NCI-H2029 treated with DMSO at 0.1 percent for 48 hours (cell line): ENCODE data around the gene ZBED1.
"Not testable (repeated sequence)": the region's sequence is repeated elsewhere in the genome, so short reads cannot be mapped to it uniquely, and the experiment has no call there.

Experiments
- DNase-seq: peaks from one replicate; lab custom pipeline; 2025; lab: John Stamatoyannopoulos, UW

The ZBED1 gene

DNA sequence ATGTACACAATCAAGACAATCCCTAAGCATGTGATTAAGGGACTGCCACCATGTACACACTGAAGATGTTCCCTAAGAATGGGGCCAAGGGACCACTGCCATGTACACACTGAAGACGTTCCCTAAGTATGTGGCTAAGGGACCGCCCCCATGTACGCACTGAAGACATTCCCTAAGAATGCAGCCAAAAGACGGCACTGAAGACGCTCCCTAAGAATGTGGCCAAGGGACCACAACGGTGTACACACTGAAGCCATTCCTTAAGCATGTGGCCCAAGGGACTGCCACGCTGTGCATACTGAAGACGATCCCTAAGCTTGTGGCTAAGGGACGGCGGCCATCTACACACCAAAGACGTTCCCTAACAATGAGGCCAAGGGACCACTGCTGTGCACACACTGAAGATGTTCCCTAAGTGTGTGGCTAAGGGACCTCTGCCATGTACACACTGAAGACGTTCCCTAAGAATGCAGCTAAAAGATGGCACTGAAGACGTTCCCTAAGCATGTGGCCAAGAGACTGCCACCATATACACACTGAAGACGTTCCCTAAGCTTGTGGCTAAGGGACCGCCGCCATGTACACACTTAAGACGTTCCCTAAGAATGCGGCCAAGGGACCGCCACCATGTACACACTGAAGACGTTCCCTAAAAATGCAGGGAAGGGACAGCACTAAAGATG lies 26.4 kb downstream of the ZBED1 start:
- DNase-seq = no peak

DNA sequence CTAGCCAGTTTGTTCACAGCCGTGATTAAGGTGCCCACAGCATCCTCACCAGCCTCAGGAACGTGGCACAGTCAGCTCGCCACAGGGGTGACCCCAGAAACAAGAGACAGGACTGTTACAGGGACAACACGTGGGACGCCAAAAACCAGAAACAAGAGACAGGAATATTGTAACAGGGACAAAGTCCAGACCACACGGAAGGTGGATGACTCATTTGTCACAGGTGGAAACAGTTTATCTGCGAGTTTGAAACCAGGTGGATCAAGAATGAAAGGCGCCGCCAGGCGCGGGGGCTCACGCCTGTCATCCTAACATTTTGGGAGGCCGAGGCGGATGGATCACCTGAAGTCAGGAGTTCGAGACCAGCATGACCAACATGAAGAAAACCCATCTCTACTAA lies 27.7 kb downstream of the ZBED1 start:
- not testable (repeated sequence) for DNase-seq

DNA sequence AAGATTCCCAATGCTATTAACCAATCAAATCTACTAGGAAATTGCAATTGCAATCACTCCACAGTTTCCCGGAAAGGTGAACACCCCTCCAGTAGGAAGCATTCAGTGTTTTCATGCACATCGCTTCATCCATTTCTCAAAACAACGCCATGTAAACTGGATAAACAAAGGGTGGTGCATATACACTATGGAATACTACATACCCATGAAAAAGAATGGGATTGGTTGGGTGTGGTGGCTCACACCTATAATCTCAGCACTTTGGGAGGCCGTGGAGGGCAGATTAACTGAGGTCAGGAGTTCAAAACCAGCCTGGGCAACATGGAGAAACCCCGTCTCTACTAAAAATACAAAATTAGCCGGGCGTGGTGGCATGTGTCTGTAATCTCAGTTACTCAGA lies 29.1 kb downstream of the ZBED1 start:
- no peak for DNase-seq

DNA sequence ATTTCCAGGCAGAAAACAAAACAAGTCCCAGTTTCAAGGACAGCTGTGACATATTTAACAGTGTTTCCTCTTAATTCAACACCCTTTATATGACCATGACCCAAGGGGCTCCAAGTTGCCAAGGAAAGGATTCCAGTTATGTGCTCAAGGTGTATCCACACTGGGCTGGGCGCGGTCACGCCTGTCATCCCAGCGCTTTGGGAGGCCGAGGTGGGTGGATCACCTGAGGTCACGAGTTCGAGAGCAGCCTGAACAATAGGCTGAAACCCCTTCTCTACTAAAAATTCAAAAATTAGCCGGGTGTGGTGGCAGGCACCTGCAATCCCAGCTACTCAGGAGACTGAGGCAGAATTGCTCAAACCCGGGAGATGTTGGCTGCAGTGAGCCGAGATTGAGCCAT lies 29.6 kb downstream of the ZBED1 start:
- DNase-seq = not testable (repeated sequence)

DNA sequence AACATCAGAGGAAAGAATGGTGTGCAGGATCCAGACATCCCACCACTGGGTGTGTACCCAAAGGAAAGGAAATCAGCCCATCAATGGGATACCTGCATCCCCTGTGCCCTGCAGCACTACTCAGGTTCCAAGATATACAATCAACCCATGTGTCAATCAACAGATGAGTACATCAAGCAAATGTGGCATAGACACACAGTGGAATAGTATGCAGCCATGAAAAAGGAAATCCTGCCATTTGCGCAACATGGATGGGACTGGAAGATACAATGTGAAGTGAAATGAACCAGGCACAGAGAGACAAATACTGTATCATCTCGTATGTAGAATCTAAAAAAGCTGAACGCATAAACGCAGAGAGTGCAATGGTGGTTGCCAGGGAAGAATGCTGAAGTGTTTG lies 30.9 kb downstream of the ZBED1 start:
- DNase-seq = not testable (repeated sequence)

DNA sequence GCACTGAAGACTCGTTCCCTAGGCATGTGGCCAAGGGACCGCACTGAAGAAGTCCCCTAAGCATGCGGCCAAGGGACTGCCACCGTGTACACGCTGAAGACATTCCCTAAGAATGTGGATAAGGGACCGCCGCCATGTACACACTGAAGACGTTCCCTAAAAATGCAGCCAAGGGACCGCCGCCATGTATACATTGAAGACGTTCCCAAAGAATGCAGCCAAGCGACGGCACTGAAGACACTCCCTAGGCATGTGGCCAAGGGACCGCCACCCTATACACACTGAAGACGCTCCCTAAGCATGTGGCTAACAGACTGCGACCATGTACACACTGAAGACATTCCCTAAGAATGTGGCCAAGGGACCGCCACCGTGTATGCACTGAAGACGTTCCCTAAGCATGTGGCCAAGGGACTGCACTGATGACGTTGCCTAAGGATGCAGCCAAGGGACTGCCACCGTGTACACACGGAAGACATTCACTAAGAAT lies 31.5 kb downstream of the ZBED1 start:
- DNase-seq = no peak

DNA sequence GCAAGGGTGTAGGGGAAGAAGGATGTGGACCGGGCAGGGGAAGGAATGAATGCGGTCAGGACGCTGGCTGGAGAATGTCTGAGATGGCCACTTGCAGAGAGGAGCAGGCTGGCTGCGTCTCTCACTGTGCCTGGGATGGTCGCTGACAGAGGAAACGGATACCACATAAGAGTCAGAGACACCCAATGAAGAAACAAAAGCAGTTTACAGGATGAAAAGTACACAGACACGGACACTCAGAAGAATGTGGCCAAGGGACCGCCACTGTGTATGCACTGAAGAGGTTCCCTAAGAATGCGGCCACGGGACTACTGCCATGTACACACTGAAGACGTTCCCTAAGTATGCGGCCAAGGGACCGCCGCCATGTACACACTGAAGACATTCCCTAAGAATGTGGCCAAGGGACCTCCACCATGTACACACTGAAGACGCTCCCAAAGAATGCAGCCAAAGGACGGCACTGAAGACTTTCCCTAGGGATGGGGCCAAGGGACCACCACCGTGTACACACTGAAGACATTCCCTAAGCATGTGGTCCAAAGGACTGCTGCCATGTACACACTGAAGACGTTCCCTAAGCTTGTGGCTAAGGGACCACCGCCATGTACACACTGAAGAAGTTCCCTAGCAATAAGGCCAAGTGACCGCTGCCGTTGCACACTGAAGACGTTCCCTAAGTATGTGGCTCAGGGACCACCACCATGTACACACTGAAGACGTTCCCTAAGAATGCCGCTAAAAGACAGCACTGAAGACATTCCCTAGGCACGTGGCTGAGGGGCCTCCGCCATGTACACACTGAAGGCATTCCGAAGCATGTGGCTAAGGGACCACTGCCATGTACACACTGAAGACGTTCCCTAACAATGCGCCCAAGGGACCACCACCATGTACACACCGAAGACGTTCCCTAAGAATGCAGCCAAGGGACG lies 32.2 kb downstream of the ZBED1 start:
- DNase-seq = no peak

DNA sequence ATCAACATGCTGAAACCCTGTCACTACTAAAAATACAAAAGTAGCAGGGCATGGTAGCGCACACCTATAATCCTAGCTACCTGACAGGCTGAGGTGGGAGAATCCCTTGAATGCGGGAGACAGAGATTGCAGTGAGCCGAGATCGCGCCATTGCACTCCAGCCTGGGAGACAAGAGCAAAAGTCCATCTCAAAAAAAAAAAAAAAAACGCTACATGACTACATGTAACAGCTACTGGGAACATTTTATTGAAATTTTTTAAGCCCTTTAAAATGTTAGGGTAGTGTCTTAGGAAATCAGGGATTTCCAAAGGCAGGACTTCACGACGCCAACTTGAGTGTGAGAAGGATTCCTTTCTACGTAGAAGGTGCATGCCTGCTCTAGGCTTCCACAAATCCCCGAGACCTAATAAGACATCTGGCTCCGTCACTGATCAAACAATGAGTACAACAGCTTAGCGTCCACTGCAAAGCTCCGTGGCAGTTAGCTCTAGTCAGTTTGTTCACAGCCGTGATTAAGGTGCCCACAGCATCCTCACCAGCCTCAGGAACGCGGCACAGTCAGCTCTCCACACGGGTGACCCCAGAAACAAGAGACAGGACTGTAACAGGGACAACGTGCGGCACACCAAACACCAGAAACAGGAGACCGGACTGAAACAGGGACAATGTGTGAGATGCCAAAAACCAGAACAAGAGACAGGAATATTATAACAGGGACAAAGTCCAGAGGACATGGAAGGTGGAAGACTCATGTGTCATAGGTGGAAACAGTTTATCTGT lies 33.7 kb downstream of the ZBED1 start:
- no peak for DNase-seq

DNA sequence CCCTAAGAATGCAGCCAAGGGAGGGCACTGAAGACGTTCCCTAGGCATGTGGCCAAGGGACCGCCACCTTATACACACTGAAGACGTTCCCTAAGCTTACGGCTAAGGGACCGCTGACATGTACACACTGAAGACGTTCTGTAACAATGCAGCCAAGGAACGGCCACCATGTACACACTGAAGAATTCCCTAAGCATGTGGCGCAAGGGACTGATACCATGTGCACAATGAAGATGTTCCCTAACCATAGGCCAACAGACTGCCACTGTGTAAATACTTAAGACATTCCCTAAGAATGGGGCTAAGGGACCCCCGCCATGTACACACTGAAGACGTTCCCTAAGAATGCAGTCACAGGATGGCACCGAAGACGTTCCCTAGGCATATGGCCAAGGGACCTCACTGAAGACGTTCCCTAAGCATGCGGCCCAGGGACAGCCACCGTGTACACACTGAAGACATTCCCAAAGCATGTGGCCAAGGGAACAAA lies 36.1 kb downstream of the ZBED1 start:
- DNase-seq = no peak

DNA sequence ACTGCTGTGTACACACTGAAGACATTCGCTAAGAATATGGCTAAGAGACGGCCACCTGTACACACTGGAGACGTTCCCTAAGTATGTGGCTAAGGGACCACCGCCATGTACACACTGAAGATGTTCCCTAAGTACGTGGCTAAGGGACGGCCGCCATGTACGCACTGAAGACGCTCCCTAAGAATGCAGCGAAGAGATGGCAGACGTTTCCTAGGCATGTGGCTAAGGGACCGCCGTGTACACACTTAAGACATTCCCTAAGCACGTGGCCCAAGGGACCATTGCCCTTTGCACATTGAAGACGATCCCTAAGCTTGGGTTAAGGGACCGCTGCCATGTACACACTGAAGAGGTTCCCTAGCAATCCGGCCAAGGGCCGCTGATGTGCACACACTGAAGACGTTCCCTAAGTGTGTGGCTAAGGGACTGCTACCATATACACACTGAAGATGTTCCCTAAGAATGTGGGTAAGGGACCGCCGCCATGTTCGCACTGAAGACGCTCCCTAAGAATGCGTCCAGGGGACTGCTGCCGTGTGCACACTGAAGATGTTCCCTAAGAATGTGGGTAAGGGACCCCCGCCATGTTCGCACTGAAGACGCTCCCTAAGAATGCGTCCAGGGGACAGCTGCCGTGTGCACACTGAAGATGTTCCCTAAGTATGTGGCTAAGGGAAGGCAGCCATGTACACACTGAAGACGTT lies 36.7 kb downstream of the ZBED1 start:
- no peak for DNase-seq

DNA sequence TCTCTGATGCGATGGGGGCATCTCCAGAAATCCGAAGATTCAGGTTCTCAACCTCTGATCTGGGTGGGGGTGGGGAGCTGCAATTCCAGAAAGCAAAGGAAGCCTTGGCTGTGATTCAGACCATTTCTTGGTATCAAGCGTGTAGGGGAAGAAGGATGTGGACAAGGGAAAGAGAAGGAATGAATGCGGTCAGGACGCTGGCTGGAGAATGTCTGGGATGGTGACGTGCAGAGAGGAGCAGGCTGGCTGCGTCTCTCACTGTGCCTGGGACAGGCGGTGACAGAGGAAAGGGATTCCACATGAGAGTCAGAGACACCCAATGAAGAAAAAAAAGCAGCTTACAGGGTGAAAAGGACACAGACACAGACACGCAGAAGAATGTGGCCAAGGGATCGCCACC lies 37.3 kb downstream of the ZBED1 start:
- not testable (repeated sequence) for DNase-seq

DNA sequence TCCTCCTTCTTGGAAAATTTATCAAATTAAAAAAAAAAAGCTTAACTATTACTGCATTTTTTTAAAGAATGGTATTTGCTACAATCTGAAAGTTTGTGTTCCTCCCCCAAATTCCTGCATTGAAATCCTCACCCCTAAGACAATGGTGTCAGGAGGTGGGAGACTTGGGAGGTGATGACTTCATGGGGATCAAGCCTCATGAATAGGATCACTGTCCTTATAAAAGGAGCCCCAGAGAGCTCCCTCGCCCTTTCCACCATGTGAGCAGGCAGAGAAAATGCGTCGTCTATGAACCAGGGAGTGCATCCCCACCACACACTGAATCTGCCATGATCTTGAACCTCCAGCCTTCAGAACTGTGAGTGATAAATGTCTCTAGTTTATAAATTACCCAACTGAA lies 38.0 kb downstream of the ZBED1 start:
- DNase-seq = no peak

DNA sequence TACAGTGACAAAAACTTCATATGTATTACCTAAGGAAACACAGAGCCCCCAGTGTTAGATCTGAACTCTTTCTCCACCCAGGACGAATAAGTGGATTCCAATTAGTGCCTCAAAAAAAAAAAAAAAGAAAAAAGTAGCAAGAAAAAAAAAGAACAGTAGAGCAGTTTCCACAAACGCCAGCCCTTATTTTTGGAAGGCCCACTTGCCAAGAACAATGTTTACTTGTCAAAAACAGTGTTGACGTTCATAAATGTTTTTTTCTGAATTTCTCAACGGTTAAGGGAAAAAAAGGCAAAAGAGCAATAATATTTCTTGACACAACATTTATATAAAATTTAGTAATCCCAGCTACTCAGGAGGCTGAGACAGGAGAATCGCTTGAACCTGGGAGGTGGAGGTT lies 38.7 kb downstream of the ZBED1 start:
- no peak for DNase-seq

DNA sequence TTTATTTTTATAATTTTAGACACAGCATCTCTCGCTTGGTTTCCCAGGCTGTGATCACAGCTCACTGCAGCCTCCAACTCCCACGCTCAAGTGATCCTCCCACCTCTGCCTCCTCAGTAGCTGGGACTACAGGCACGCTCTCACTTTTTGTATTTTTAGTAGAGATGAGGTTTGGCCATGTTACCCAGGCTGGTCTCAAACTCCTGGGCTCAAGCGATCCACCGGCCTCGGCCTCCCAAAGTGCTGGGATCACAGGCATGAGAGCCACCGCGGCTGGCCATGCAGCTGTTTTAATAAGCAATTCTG lies 39.1 kb downstream of the ZBED1 start:
- DNase-seq = no peak

DNA sequence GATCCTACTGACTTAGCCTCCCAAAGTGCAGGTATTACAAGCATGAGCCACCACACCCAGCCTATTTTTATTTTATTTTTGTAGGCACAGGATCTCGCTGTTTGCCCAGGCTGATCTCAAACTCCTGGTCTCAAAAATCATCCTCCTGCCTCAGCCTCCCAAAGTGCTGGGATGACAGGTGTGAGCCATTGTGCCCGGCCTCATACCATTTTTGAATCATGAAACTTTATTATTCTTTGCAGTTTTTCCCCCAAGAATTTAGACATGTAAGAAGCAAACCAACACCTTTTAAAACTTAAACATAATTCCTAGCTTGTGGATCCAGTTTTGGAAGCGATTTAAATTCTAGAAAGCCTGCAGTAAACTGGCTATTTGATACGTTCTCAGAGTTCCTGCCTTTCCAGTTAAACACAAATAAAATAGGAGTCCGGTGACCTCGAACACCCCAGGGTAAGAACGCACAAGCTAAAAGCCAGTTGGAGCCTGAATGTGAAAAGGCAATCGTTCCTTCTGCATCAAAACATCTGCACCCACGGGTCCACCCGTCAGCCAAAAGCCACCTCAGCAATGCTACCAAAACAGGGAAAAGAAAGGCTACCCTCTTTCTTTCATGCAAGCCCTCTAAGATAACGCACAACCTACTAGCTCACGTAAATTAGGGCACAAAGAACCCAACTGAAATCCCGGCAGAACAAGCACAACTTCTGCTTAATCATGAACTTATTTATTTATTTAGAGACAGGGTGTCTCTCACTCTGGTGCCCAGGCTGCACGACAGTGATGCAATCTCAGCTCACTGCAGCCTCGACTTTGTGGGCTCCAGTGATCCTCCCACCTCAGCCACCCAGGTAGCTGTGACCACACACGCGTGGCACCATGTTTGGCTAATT lies 39.7 kb downstream of the ZBED1 start:
- DNase-seq = not testable (repeated sequence)

DNA sequence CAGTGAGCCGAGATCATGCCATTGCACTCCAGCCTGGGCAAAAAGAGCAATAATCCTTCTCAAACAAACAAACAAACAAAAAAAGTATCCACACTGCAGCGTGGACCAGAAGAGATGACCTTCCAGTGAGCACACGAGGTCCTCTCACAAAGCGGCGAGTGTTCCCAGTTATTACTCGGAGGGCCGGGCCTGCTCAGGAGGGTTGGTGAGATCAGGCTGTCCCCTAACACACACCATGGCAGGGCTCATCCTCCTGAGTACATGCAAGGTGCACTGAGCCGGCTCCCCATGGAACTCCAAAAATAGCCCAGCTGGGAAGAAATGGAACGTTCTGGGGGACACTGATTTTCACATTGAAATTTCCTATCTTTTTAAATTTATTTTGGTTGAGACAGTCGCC lies 40.7 kb downstream of the ZBED1 start:
- not testable (repeated sequence) for DNase-seq

DNA sequence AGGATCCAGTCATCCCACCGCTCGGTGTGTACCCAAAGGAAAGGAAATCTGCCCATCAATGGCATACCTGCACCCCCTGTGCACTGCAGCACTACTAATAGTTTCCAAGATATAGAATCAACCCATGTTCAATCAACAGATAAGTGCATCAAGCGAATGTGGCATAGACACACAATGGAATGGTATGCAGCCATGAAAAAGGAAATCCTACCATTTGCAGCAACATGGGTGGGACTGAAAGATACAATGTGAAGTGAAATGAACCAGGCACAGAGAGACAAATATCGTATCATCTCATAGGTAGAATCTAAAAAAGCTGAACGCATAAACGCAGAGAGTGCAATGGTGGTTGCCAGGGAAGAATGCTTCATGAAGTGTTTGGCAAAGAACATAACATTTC lies 42.5 kb downstream of the ZBED1 start:
- no peak for DNase-seq

DNA sequence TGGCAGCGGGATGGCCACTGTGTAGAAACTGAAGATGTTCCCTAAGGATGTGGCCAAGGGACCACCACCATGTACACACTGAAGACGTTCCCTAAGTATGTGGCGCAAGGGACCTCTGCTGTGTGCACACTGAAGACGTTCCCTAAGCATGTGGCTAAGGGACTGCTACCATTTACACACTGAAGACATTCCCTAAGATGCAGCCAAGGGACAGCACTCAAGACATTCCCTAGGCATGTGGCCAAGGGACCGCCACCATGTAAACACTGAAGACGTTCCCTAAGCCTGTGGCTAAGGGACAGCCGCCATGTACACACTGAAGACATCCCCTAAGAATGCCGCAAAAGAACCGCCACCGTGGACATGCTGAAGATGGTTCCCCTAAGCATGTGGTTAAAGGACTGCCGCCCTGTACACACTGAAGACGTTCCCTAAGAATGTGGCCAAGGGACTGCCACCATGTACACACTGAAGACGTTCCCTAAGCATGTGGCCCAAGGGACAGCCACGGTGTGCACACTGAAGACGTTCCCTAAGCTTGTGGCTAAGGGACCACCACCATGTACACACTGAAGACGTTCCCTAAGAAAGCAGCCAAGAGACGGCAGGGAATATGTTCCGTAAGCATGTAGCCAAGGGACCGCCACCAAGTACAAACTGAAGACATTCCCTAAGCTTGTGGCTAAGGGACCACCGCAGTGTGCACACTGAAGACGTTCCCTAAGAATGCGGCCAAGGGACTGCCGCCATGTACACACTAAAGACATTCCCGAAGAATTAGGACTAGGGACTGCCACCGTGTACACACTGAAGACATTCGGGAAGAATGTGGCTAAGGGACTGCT lies 43.3 kb downstream of the ZBED1 start:
- no peak for DNase-seq

DNA sequence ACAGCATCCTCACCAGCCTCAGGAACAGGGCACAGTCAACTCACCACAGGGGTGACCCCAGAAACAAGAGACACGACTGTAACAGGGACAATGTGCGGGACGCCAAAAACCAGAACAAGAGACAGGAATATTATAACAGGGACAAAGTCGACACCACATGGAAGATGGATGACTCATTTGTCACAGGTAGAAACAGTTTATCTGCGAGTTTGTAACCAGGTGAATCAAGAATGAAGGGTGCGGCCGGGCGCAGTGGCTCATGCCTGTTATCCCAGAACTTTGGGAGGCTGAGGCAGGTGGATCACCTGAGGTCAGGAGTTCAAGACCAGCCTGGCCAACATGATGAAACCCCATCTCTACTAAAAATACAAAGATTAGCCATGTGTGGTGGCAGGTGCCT lies 44.7 kb downstream of the ZBED1 start:
- DNase-seq = not testable (repeated sequence)

DNA sequence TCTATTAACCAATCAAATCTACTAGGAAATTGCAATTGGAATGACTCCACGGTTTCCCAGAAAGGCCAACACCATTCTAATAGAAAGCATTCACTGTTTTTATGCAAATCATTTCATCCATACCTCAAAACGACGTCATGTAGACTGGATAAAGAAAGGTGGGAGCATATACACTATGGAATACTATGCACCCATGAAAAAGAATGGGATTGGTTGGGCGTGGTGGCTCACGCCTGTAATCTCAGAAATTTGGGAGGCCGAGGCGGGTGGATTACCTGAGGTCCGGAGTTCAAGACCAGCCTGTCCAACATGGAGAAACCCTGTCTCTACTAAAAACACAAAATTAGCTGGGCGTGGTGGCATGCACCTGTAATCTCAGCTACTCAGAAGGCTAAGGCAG lies 46.2 kb downstream of the ZBED1 start:
- DNase-seq = not testable (repeated sequence)
